Liver (tissue), 5 donors: Measurements from ENCODE around the gene PTTG2. TPM values are rescaled to one million over a fixed set of nuclear protein-coding genes. Genes with fewer than 3 reads are reported as not detected.

Experiments used
- JUND ChIP-seq, 2 donors: IDR thresholded peaks; 2 replicates each; pipeline ENCODE4 v1.6.1; 2016; ENCODE audit warnings: antibody characterized with exemption in 2 of 2
- RXRA ChIP-seq, 2 donors: IDR thresholded peaks; 2 replicates each; pipeline ENCODE4 v1.6.1; 2017 to 2018; ENCODE audit warnings: antibody characterized with exemption in 2 of 2, mild to moderate bottlenecking in 1 of 2
- polyA plus RNA-seq, 2 donors: library from polyadenylated mRNA; stranded (reverse) in 1 of 2; unstranded in 1 of 2; fragments of 200-250 nt in 1 of 2; fragments of >200 nt in 1 of 2; fragmentation: Nextera tagmentation in 1 of 2; extraction: Ambion mirVana in 1 of 2; gene quantifications; one replicate each; pipeline versions ENCODE4 v1.2.1 to v1.2.3, GENCODE V29; 2013 to 2015
- total RNA-seq, 2 donors: library from RNA; depleted of rRNA; stranded (reverse); fragments of >200 nt; gene quantifications; one replicate each; pipeline ENCODE4 v1.2.3, GENCODE V29; 2014
- donor health status: healthy.
- donor health status: healthy.
- donor health status: healthy.

PTTG2 gene
- total and polyA plus RNA-seq, 4 donors, result 0.24 to 0.92 TPM; not detected in 2

GRCh38 chr4:38009949-38010348 lies 49.8 kb downstream of the PTTG2 start (continued):
- TF ChIP-seq RXRA (IDR thresholded peaks at IDR 0.05), result no peak
- TF ChIP-seq JUND (IDR thresholded peaks at IDR 0.05), result no peak

Other genes with a start within 250 kb of the PTTG2 start
- gene PGM2, start 133.7 kb upstream of the PTTG2 start, total RNA-seq, result 10 to 100 TPM; 11.6 to 11.9 TPM
- 1 to 10 TPM; 4.0 to 4.2 TPM for gene PGM2, start 133.7 kb upstream of the PTTG2 start, polyA plus RNA-seq
- 10 to 100 TPM; 25.5 to 41.4 TPM for gene TBC1D1, start 69.3 kb upstream of the PTTG2 start, total RNA-seq
- gene TBC1D1, start 69.3 kb upstream of the PTTG2 start, polyA plus RNA-seq, result 10 to 100 TPM; 15.6 to 16.4 TPM